ENCODE data around the gene MVP.

DNA sequence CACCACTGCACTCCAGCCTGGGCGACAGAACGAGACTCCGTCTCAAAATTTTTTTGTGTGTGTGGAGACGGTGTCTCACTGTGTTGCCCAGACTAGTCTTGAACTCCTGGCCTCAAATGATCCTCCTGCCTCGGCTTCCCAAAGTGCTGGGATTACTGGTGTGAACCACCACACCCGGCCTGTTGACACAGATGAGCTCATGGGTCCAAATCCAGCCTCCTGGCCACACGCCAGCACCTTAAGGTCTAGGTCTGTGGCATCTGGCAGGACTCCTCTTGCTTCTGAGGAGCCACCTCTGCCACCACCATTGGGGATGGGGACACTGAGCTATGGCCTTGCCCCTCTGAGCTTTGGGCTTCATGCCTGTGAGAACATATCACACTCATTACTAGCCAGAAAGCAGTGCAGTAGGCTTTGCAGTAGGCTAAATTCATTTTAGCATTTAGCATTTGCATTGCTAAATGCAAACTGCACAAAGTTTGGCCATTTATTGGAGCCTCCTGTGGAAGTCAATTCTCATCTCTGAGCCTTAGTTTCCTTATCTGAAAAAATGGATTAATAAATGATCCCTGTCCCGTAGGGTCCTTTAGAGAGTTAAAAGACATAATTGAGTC lies 48.2 kb downstream of the MVP start:
- TF ChIP-seq SMC3 (conservative IDR thresholded peaks at IDR 0.05; ENCODE audit: poor library complexity) (no peak), CTCF (IDR thresholded peaks at IDR 0.05; ENCODE audit: poor library complexity, severe bottlenecking) (no peak), TAF1 (IDR thresholded peaks at IDR 0.05; ENCODE audit: low read depth) (no peak), POLR2AphosphoS5 (IDR thresholded peaks at IDR 0.05) (no peak), EZH2 (IDR thresholded peaks at IDR 0.05; ENCODE audit: borderline replicate concordance, insufficient read depth, low read length, poor library complexity, severe bottlenecking) (no peak), EP300 (conservative IDR thresholded peaks at IDR 0.05; ENCODE audit: poor library complexity, severe bottlenecking) (no peak)
- TF ChIP-seq, protein P1, sequence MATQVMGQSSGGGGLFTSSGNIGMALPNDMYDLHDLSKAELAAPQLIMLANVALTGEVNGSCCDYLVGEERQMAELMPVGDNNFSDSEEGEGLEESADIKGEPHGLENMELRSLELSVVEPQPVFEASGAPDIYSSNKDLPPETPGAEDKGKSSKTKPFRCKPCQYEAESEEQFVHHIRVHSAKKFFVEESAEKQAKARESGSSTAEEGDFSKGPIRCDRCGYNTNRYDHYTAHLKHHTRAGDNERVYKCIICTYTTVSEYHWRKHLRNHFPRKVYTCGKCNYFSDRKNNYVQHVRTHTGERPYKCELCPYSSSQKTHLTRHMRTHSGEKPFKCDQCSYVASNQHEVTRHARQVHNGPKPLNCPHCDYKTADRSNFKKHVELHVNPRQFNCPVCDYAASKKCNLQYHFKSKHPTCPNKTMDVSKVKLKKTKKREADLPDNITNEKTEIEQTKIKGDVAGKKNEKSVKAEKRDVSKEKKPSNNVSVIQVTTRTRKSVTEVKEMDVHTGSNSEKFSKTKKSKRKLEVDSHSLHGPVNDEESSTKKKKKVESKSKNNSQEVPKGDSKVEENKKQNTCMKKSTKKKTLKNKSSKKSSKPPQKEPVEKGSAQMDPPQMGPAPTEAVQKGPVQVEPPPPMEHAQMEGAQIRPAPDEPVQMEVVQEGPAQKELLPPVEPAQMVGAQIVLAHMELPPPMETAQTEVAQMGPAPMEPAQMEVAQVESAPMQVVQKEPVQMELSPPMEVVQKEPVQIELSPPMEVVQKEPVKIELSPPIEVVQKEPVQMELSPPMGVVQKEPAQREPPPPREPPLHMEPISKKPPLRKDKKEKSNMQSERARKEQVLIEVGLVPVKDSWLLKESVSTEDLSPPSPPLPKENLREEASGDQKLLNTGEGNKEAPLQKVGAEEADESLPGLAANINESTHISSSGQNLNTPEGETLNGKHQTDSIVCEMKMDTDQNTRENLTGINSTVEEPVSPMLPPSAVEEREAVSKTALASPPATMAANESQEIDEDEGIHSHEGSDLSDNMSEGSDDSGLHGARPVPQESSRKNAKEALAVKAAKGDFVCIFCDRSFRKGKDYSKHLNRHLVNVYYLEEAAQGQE (IDR thresholded peaks at IDR 0.05; ENCODE audit: borderline replicate concordance), result no peak

Measured in neural cell (in vitro differentiated cells).